K562 (cell line): Measurements from ENCODE around the gene DDIT3. TPM values are rescaled to one million over a fixed set of nuclear protein-coding genes. Genes with fewer than 3 reads are reported as not detected.

Experiments used
- ATAC-seq: fragments of 200-7000 bp; cut with Tn5 transposase; 3 replicates; pipeline ENCODE4 v1.9.1; 2020; ENCODE audit warnings: moderate library complexity
- BruUV-seq: library from RNA; stranded (reverse); fragments of 400-500 nt; replicated peaks from 2 replicates; lab custom pipeline; 2021; lab: Mats Ljungman, UMichigan
- CTCF ChIA-PET: fragments of 300-600 bp; formaldehyde crosslinking; extraction: SDS; loops from one replicate; lab custom pipeline; 2021; ENCODE audit warnings: low intra/inter-chr PET ratio; lab: Yijun Ruan, JAX
- POLR2A ChIA-PET: fragments of 300-600, 350-650 bp; sonication (Branson Sonifier 250); formaldehyde crosslinking; extraction: SDS; loops from one replicate; lab custom pipeline; 2021; ENCODE audit warnings: antibody characterized with exemption, inconsistent platforms; lab: Yijun Ruan, JAX
- DNase-seq, 4 experiments: peaks; one replicate each; pipeline versions ENCODE4 v3.0.0 to v3.0.0-alpha.2; 2011 to 2018; ENCODE audit warnings: low spot score in 3 of 4, mixed read lengths in 3 of 4; ENCODE audit errors: extremely low read depth in 1 of 4
- FAIRE-seq: peaks from 2 replicates; lab custom pipeline; 2011; peaks lifted over from hg19 to GRCh38; lab: Jason Lieb, UNC
- H2AFZ ChIP-seq: 2 replicates; pipeline ENCODE4 v1.6.0; 2011; ENCODE audit warnings: low read depth, low read length, control low read depth, inconsistent platforms
- H3K27ac ChIP-seq: fragments of 200-600 bp; 3 replicates; pipeline ENCODE4 v1.8.0; 2011; ENCODE audit warnings: low read depth, mild to moderate bottlenecking, control low read depth, inconsistent platforms, low read length, moderate library complexity, mixed read lengths; ENCODE audit errors: extremely low read depth
- H3K27me3 ChIP-seq, 2 experiments: fragments of 300-600 bp in 1 of 2; 2 replicates in 1 of 2; 3 replicates in 1 of 2; pipeline versions ENCODE4 v1.6.0 to v1.8.0; 2011; ENCODE audit warnings: inconsistent platforms in 2 of 2, low read length in 2 of 2, mild to moderate bottlenecking in 1 of 2, mixed read lengths in 1 of 2, moderate library complexity in 1 of 2; ENCODE audit not compliant: control insufficient read depth in 2 of 2, insufficient read depth in 2 of 2
- H3K36me3 ChIP-seq: fragments of 300-600 bp; 3 replicates; pipeline ENCODE4 v1.8.0; 2011; ENCODE audit warnings: mild to moderate bottlenecking, low read length, inconsistent platforms; ENCODE audit not compliant: control insufficient read depth, insufficient read depth
- H3K4me1 ChIP-seq, 2 experiments: fragments of 200-600 bp in 1 of 2; replicated peaks in 1 of 2; 2 replicates in 1 of 2; 3 replicates in 1 of 2; pipeline versions ENCODE4 v1.5.1 to v1.8.0; 2011; ENCODE audit warnings: inconsistent platforms in 2 of 2, low read length in 2 of 2, mild to moderate bottlenecking in 1 of 2, mixed read lengths in 1 of 2, moderate library complexity in 1 of 2; ENCODE audit not compliant: control insufficient read depth in 2 of 2, insufficient read depth in 2 of 2
- H3K4me2 ChIP-seq: 2 replicates; pipeline ENCODE4 v1.6.1; 2011; ENCODE audit warnings: low read length, control low read depth, inconsistent platforms, mixed read lengths; ENCODE audit not compliant: insufficient read depth
- H3K4me3 ChIP-seq: fragments of 200-600 bp; sonication (generic), shearing (Covaris generic); 2 replicates; pipeline ENCODE4 v1.5.1; 2016; ENCODE audit warnings: control low read depth, inconsistent platforms
- H3K79me2 ChIP-seq: fragments of 200-600 bp; 3 replicates; pipeline ENCODE4 v1.8.0; 2011; ENCODE audit warnings: low read length, inconsistent platforms; ENCODE audit not compliant: control insufficient read depth, insufficient read depth
- H3K9ac ChIP-seq, 2 experiments: 2 replicates each; pipeline versions ENCODE4 v1.6.0 to v1.6.1; 2011; ENCODE audit warnings: low read depth in 2 of 2, low read length in 2 of 2, control low read depth in 1 of 2, inconsistent platforms in 1 of 2, mild to moderate bottlenecking in 1 of 2, mixed read lengths in 1 of 2; ENCODE audit not compliant: insufficient read depth in 1 of 2
- H3K9me1 ChIP-seq: one replicate; pipeline ENCODE4 v1.6.0; 2011; ENCODE audit warnings: inconsistent platforms, mild to moderate bottlenecking, low read length, moderate library complexity; ENCODE audit not compliant: control insufficient read depth, insufficient read depth
- H3K9me3 ChIP-seq: replicated peaks from 2 replicates; pipeline ENCODE4 v1.5.1; 2011; ENCODE audit warnings: low read depth, low read length, inconsistent platforms; ENCODE audit not compliant: control insufficient read depth, insufficient read depth
- H4K20me1 ChIP-seq: replicated peaks from 2 replicates; pipeline ENCODE4 v1.6.1; 2011; ENCODE audit warnings: low read length, inconsistent platforms, mixed read lengths; ENCODE audit not compliant: control insufficient read depth, insufficient read depth
- KAT7 ChIP-seq: sonication (generic); formaldehyde crosslinking; IDR thresholded peaks from 2 replicates; pipeline ENCODE4 v1.8.0; 2022; ENCODE audit warnings: missing genetic modification reagents, mild to moderate bottlenecking, borderline replicate concordance
- MECOM ChIP-seq: fragments of 250-450 bp; sonication (Bioruptor Pico); IDR thresholded peaks from 2 replicates; pipeline ENCODE4 v1.8.0; 2022; ENCODE audit warnings: inconsistent platforms
- PURB ChIP-seq: sonication (generic); formaldehyde crosslinking; IDR thresholded peaks from 2 replicates; pipeline ENCODE4 v1.9.0; 2021; ENCODE audit warnings: low read depth, mild to moderate bottlenecking, missing genetic modification reagents
- TEAD1 ChIP-seq, 2 experiments: fragments of 450-650 bp in 1 of 2; sonication (generic) in 1 of 2; formaldehyde crosslinking; IDR thresholded peaks; 2 replicates each; pipeline versions ENCODE4 v1.4.0 to v1.8.0; 2020 to 2022; ENCODE audit warnings: mild to moderate bottlenecking in 2 of 2, missing genetic modification reagents in 1 of 2
- TEAD4 ChIP-seq, 2 experiments: sonication (generic) in 1 of 2; formaldehyde crosslinking in 1 of 2; IDR thresholded peaks; 2 replicates each; pipeline versions ENCODE4 v1.6.1 to v1.8.0; 2012 to 2022; ENCODE audit warnings: borderline replicate concordance in 1 of 2, inconsistent platforms in 1 of 2, low read length in 1 of 2, mild to moderate bottlenecking in 1 of 2, missing genetic modification reagents in 1 of 2
- TOE1 ChIP-seq, 2 experiments: fragments of 450-650 bp in 1 of 2; sonication (generic) in 1 of 2; formaldehyde crosslinking in 1 of 2; IDR thresholded peaks; 2 replicates each; pipeline versions ENCODE4 v1.7.1 to v1.8.0; 2016 to 2022; ENCODE audit warnings: borderline replicate concordance in 2 of 2, mild to moderate bottlenecking in 2 of 2, antibody characterized with exemption in 1 of 2, inconsistent platforms in 1 of 2, low read depth in 1 of 2, missing genetic modification reagents in 1 of 2, moderate library complexity in 1 of 2
- ZNF217 ChIP-seq: sonication (generic); formaldehyde crosslinking; IDR thresholded peaks from 2 replicates; pipeline ENCODE4 v1.8.0; 2022; ENCODE audit warnings: mild to moderate bottlenecking, missing genetic modification reagents
- ZNF324 ChIP-seq: fragments of 250-450 bp; sonication (Bioruptor Pico); IDR thresholded peaks from 2 replicates; pipeline ENCODE4 v1.4.0; 2020; ENCODE audit warnings: mild to moderate bottlenecking
- WGBS: fragments of 100-300 bp; shearing (Covaris generic); methylation state at CpG from one replicate; pipeline ENCODE4 v1.1.6; 2016; ENCODE audit warnings: low coverage, mixed read lengths; ENCODE audit not compliant: insufficient coverage; ENCODE audit errors: missing lambda C conversion rate; 5-methylcytosine and 5-hydroxymethylcytosine counted together
- in situ Hi-C: fragments of 300-500 bp; cut with MboI; formaldehyde crosslinking; loops from 4 replicates; pipeline ENCODE4 v1.15.0; 2018; ENCODE audit warnings: inconsistent platforms, mixed read lengths
- intact Hi-C: fragments of 100-400 bp; cut with micrococcal nuclease; formaldehyde crosslinking; loops from 2 replicates; pipeline ENCODE4 v1.14.2; 2022
- polyA plus RNA-seq, 8 experiments: library from polyadenylated mRNA; depleted of rRNA in 4 of 8; stranded (reverse) in 5 of 8; unstranded in 3 of 8; fragments of >200 nt; fragmentation: Nextera tagmentation in 2 of 8; fragmentation: Illumina TruSeq in 1 of 8; extraction: Ambion mirVana in 2 of 8; extraction: Trizol in 1 of 8; gene quantifications; 2 replicates each; pipeline versions ENCODE4 v1.2.1 to v1.2.3, GENCODE V29; 2011 to 2014; ENCODE audit warnings: inconsistent platforms in 1 of 8, missing spikeins in 1 of 8
- total RNA-seq, 7 experiments: library from RNA; depleted of rRNA in 6 of 7; stranded (reverse); fragments of >200 nt in 6 of 7; fragmentation: Illumina TruSeq in 2 of 7; extraction: Trizol in 2 of 7; gene quantifications; 2 replicates each; pipeline versions ENCODE4 v1.2.1 to v1.2.3, GENCODE V29; 2011 to 2021; ENCODE audit warnings: low replicate concordance in 1 of 7

Gene DDIT3
- total and polyA plus RNA-seq, 9 of the 15 experiments (the other 6 are each of a cell fraction or from before 2014, with no cell fraction given) = 59.1 to 272 (median 89.9) TPM

GRCh38 chr12:57489157-57489641 is 31.1 kb downstream of the DDIT3 start:
- peak overlapping the region; percentile 83 for H3K4me3 ChIP-seq
- in situ Hi-C loops (no loop called here), intact Hi-C loops (loop anchor here (5.0 kb wide), 1 partner anchor 33 kb away; the partner anchor contains the start of genes DDIT3 and MBD6)
- peaks cover 3% of the 10 kb centered on the region for H3K9me1 ChIP-seq
- H3K9me3 ChIP-seq = no peaks in the 10 kb centered on the region
- ChIA-PET POLR2A (interaction anchor here (0.6 to 2.1 kb wide), 7 partner anchors 8 to 260 kb away, joined by 3 to 12 read pairs (median 3); no protein-coding TSS in a partner anchor), CTCF (no interaction called here)
- DNase-seq (no peak), FAIRE-seq (no peak), ATAC-seq (0 out of 3 replicates have a peak, but pooled peaks have one; percentile 1)
- H3K27me3 ChIP-seq = no peaks in the 10 kb centered on the region
- peak overlapping the region; percentile 99; a peak in 3 of 4 replicates for H3K9ac ChIP-seq
- WGBS = 54% methylated on average over 5 of the region's 5 CpGs
- TF ChIP-seq TEAD4 (IDR thresholded peaks at IDR 0.05; ENCODE audit: low read length) (no peak), TEAD4 (CRISPR knock-in tag; IDR thresholded peaks at IDR 0.05; ENCODE audit: borderline replicate concordance) (no peak), ZNF217 (CRISPR knock-in tag) (no peak), TEAD1 (CRISPR knock-in tag; IDR thresholded peaks at IDR 0.05) (0 out of 4 replicates have a peak, but pooled peaks of 1 of the 2 experiments have one; percentile 25), ZNF324 (CRISPR knock-in tag) (no peak), KAT7 (CRISPR knock-in tag) (peak; percentile 47; the same call in 1 of the 2 replicates), TOE1 (IDR thresholded peaks at IDR 0.05; ENCODE audit: borderline replicate concordance) (no peak), TOE1 (CRISPR knock-in tag; IDR thresholded peaks at IDR 0.05; ENCODE audit: borderline replicate concordance, low read depth) (0 out of 2 replicates have a peak, but pooled peaks have one; percentile 62), PURB (no peak), MECOM (CRISPR knock-in tag) (no peak)
- BruUV-seq = TSS peak; percentile 52
- peak overlapping the region; percentile 98 for H3K4me2 ChIP-seq
- H3K79me2 ChIP-seq = peaks cover 35% of the 10 kb centered on the region
- peaks cover 48% of the 10 kb centered on the region for H3K36me3 ChIP-seq
- peaks cover 7 to 15% of the 10 kb centered on the region in 2 experiments for H3K4me1 ChIP-seq
- no peak overlapping the region for H2AFZ ChIP-seq
- 0 out of 2 replicates have a peak, but pooled peaks cover 3% of the 10 kb centered on the region for H4K20me1 ChIP-seq
- peak overlapping the region; percentile 92; the same call in 2 of the 3 replicates for H3K27ac ChIP-seq
